Naive thymus-derived CD8-positive, alpha-beta T cell (primary cell): ENCODE data around the gene MYO16. TPM values are rescaled to one million over a fixed set of nuclear protein-coding genes. Genes with fewer than 3 reads are reported as not detected.
"Not testable (repeated sequence)": the region's sequence is repeated elsewhere in the genome, so short reads cannot be mapped to it uniquely, and the experiment has no call there.

ENCODE experiments used
- ATAC-seq, 2 donors: fragments of 150-1000 bp; cut with Tn5 transposase in 1 of 2; sonication (Bioruptor Pico), chemical (Tn5 transposase) in 1 of 2; 1 replicate in 1 of 2; 2 replicates in 1 of 2; pipeline ENCODE4 v1.10.0; 2021; ENCODE audit warnings: mild to moderate bottlenecking in 2 of 2, moderate library complexity in 2 of 2
- POLR2A ChIA-PET: fragments of 350-600 bp; sonication (Branson Sonifier 250); formaldehyde crosslinking; loops from one replicate; lab custom pipeline; 2021; ENCODE audit warnings: antibody characterized with exemption; lab: Charles Lee
- DNase-seq, 10 donors: peaks; one replicate each; pipeline versions ENCODE4 v3.0.0 to v3.0.0-alpha.2; 2020 to 2022
- H3K27ac Mint-ChIP-seq, 10 donors: one replicate each; pipeline ENCODE4 v1.8.0; 2020 to 2022; ENCODE audit warnings: mild to moderate bottlenecking in 10 of 10, mixed read lengths in 10 of 10, moderate library complexity in 4 of 10, inconsistent platforms in 1 of 10
- H3K27me3 Mint-ChIP-seq, 5 donors: one replicate each; pipeline ENCODE4 v1.8.0; 2021 to 2022; ENCODE audit warnings: mixed read lengths in 5 of 5
- H3K36me3 Mint-ChIP-seq, 3 donors: one replicate each; pipeline ENCODE4 v1.8.0; 2020 to 2022; ENCODE audit warnings: mixed read lengths in 3 of 3, mild to moderate bottlenecking in 2 of 3, inconsistent platforms in 1 of 3
- H3K4me1 Mint-ChIP-seq, 4 donors: one replicate each; pipeline ENCODE4 v1.8.0; 2021 to 2022; ENCODE audit warnings: mixed read lengths in 4 of 4
- H3K4me3 Mint-ChIP-seq, 10 donors: one replicate each; pipeline ENCODE4 v1.8.0; 2020 to 2022; ENCODE audit warnings: mild to moderate bottlenecking in 10 of 10, mixed read lengths in 10 of 10, moderate library complexity in 6 of 10, inconsistent platforms in 1 of 10
- H3K9me3 Mint-ChIP-seq, 9 donors: one replicate each; pipeline ENCODE4 v1.8.0; 2020 to 2022; ENCODE audit warnings: mixed read lengths in 9 of 9, mild to moderate bottlenecking in 3 of 9, inconsistent platforms in 1 of 9, moderate library complexity in 1 of 9
- polyA plus RNA-seq, 3 donors: library from polyadenylated mRNA; unstranded; fragments of 300-500 nt; fragmentation: Illumina TruSeq; gene quantifications; one replicate each; pipeline ENCODE4 v1.2.3, GENCODE V29; 2021
- total RNA-seq, 8 experiments: library from RNA in 2 of 8; stranded (reverse) in 2 of 8; gene quantifications; one replicate each; pipeline ENCODE4 v1.2.3 and lab custom pipeline; 2021 to 2026

MYO16 gene
- total and polyA plus RNA-seq, 5 experiments from 2014 or later, result not detected

DNA sequence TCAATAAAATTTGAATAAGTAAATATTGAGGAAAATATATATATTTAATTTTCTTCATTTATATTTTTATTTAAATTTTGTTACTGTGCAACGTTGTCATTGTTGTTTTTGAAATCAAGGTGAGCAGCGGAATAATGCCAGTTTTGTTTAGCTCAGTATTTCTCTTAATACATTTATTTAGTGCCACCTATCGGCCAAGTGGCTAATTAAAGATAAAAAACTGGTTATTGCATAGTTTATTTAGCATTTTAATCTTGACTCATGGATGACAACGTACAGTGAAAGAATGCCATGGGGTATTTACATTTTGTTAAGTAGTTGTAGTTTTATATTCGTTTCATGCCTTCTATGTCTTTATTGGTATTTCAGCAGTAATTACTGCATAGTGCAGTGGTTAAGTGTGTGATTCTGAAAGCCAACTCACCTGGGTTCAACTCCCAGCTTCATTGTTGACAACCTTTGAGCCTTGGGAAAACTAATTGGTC, 265.9 kb downstream of the MYO16 start:
- Mint-ChIP-seq H3K27me3 (peaks cover 4 to 17% (median 8%) of the 10 kb centered on the region in 5 donors), H3K4me1 (peaks cover 0 to 11% (median 3%) of the 10 kb centered on the region in 4 donors), H3K36me3 (no peaks in the 10 kb centered on the region), H3K9me3 (no peaks in the 10 kb centered on the region), H3K27ac (no peak overlapping the region), H3K4me3 (no peak overlapping the region)
- DNase-seq (peak in 3 of 10 donors; percentile 8 to 15 (median 10)), ATAC-seq (no peak)
- POLR2A ChIA-PET, result no interaction called here

DNA sequence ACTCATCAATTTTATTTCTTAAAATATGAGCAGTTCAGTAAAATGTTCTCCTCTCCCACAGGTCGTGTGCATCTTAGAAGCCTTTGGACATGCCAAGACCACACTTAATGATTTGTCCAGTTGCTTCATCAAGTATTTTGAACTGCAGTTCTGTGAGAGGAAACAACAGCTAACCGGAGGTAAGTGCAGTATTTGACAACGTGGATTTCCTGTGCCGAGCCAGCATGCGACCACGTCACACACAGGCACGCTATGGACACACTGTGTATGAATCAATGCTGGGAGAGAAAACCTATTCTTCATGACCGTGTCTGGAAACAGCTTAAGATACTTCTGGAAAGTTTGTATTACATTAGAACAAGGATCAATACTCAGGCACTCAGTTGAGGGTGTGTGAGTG, 268.5 kb downstream of the MYO16 start:
- POLR2A ChIA-PET, result no interaction called here
- peak overlapping the region in 2 of 10 donors; percentile 23 to 48 for H3K4me3 Mint-ChIP-seq
- peaks cover 6 to 17% (median 9%) of the 10 kb centered on the region in 5 donors for H3K27me3 Mint-ChIP-seq
- no peak overlapping the region for H3K27ac Mint-ChIP-seq
- peaks cover 0 to 11% (median 3%) of the 10 kb centered on the region in 4 donors for H3K4me1 Mint-ChIP-seq
- DNase-seq (no peak), ATAC-seq (no peak)
- no peaks in the 10 kb centered on the region for H3K36me3 Mint-ChIP-seq
- peaks cover 0 to 6% (median 0%) of the 10 kb centered on the region in 9 donors for H3K9me3 Mint-ChIP-seq

DNA sequence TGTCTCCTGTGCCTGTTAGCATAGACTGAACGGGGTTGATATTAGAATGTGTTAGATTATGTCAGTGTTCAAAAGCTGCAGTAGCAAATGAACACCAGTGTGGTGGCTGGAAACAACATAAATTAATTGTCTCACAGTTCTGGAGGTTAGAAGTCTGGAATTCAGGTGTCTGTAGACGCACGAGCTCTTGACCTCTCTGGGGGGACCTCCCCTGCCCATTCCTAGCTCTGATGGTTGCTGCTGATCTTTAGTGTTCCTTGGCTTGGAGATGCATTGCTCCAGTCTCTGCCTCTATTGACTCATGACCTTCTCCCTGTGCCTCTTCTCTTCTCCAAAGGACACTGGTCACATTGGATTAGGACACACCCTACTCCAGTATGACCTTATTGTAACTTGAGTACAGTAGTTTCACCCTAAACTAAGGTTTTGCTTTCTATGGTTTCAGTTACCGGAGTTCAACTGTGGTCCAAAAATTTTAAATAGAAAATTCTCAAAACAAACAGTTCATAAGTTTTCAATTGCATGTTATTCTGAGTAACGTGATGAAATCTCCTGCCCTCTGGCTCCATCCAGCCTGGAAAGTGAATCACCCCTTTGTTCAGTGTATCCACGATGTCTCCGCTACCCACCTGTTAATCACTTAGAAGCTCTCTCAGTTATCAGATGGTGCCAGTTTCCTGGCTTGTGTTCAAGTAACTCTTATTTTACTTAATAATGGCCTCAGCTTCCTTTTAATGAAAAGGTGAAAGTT, 273.2 kb downstream of the MYO16 start:
- no peak overlapping the region for H3K4me3 Mint-ChIP-seq
- no peak overlapping the region for H3K27ac Mint-ChIP-seq
- peaks cover 0 to 6% (median 0%) of the 10 kb centered on the region in 9 donors for H3K9me3 Mint-ChIP-seq
- H3K4me1 Mint-ChIP-seq, result peaks cover 0 to 7% (median 2%) of the 10 kb centered on the region in 4 donors
- ATAC-seq, result no peak
- POLR2A ChIA-PET, result no interaction called here
- no peak for DNase-seq
- H3K36me3 Mint-ChIP-seq, result no peaks in the 10 kb centered on the region
- H3K27me3 Mint-ChIP-seq, result peaks cover 0 to 7% (median 4%) of the 10 kb centered on the region in 5 donors

DNA sequence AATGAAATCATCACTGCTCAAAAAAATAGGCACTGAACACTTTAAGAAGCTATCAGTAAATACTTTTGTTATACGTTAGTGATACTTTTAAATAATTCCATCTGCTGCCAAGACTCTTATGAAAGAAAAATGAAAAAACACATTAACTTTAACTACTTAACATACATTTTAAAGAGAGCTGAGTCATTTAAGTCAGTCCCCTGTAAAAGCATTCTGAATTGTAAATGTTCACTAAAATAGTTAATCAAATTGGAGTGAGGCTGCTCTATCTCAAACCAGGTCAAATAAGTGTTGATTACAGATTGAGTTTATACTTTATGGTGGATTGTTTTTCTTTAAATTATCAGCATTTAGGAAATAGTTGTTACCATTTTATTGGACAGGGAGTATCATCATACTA, 274.2 kb downstream of the MYO16 start:
- ATAC-seq (no peak), DNase-seq (no peak)
- Mint-ChIP-seq H3K27ac (no peak overlapping the region), H3K36me3 (no peaks in the 10 kb centered on the region), H3K27me3 (peaks cover 0 to 7% (median 4%) of the 10 kb centered on the region in 5 donors), H3K4me1 (no peaks in the 10 kb centered on the region), H3K9me3 (peaks cover 0 to 6% (median 0%) of the 10 kb centered on the region in 9 donors), H3K4me3 (no peak overlapping the region)
- POLR2A ChIA-PET, result no interaction called here

DNA sequence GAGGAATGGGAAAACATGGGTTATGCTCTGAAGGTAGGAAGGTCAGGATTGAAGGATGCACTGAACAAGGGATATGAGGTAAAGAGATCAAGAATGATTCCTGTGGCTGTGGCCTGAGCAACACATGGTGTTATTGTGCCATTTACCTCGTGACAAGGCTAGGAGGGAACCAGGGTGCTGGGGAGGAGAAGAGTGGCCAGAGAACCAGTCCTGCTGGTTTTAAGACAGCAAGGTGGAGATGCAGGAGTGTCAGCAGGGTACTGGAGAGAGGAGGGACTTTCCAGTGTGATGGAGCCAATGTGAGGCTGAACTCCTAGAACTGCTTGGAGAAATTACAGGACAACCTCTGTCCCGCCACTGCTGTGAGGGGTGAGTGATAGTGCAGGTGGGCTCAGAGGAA, 282.4 kb downstream of the MYO16 start:
- H3K4me3 Mint-ChIP-seq, result no peak overlapping the region
- H3K27me3 Mint-ChIP-seq, result peaks cover 5 to 21% (median 12%) of the 10 kb centered on the region in 5 donors
- no peaks in the 10 kb centered on the region for H3K9me3 Mint-ChIP-seq
- ATAC-seq (no peak), DNase-seq (no peak)
- POLR2A ChIA-PET, result no interaction called here
- no peaks in the 10 kb centered on the region for H3K36me3 Mint-ChIP-seq
- peaks cover 9 to 18% (median 15%) of the 10 kb centered on the region in 4 donors for H3K4me1 Mint-ChIP-seq
- no peak overlapping the region for H3K27ac Mint-ChIP-seq

DNA sequence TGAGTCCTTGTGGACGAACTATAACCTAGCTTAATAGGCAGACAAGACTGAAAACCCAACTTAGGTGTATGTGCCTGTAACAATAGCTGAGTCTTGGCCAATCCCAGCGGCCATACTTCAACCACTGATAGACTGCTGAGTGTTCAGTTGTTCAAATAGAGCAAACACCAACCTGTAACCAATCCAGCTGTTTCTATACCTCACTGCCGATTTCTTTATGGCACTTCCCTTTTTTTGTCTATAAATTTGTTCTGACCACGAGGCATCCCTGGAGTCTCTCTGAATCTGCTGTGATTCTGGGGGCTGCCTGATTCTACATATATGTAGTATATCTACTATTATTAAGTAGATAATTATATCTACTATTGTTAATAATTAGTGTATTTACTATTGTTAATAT, 284.3 kb downstream of the MYO16 start:
- not testable (repeated sequence) for H3K27ac Mint-ChIP-seq, H3K9me3 Mint-ChIP-seq, H3K36me3 Mint-ChIP-seq, ATAC-seq, DNase-seq, H3K4me3 Mint-ChIP-seq
- Mint-ChIP-seq H3K27me3 (peaks cover 5 to 21% (median 12%) of the 10 kb centered on the region in 5 donors), H3K4me1 (peaks cover 9 to 18% (median 15%) of the 10 kb centered on the region in 4 donors)
- POLR2A ChIA-PET, result interaction anchor here (0.7 kb wide), 1 partner anchor 334 kb away, joined by 3 read pairs; no protein-coding TSS in a partner anchor

DNA sequence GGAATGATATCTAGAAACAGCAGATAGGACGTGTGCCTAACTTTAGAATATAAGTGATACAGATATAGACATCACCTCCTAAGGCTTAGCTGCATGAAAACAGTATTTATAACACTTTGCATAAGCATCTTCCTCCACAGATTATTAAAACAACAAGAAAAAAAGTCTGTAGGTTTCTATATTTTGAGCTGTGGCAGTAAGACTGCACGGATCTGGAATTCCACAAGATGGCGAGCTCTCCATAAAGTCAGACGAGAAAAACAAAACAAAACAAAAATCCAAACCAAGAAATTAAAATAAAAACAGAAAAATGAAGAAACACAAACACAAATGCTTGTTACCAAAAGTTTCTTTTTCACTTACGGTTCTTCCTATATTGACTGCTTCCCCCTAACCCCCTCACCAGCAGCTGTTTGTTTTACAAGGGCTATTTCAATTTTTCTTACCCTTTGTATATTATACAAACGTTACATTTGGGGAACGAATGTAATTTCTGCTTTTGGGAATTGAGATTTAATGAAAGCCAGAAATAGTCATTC, 285.8 kb downstream of the MYO16 start:
- peak overlapping the region in 2 of 10 donors; percentile 44 to 79 for H3K27ac Mint-ChIP-seq
- DNase-seq (no peak), ATAC-seq (no peak)
- peaks cover 3 to 21% (median 12%) of the 10 kb centered on the region in 5 donors for H3K27me3 Mint-ChIP-seq
- peak overlapping the region in 7 of 10 donors; percentile 8 to 73 (median 51) for H3K4me3 Mint-ChIP-seq
- no peaks in the 10 kb centered on the region for H3K9me3 Mint-ChIP-seq
- no peaks in the 10 kb centered on the region for H3K36me3 Mint-ChIP-seq
- peaks cover 9 to 18% (median 15%) of the 10 kb centered on the region in 4 donors for H3K4me1 Mint-ChIP-seq
- POLR2A ChIA-PET, result no interaction called here

DNA sequence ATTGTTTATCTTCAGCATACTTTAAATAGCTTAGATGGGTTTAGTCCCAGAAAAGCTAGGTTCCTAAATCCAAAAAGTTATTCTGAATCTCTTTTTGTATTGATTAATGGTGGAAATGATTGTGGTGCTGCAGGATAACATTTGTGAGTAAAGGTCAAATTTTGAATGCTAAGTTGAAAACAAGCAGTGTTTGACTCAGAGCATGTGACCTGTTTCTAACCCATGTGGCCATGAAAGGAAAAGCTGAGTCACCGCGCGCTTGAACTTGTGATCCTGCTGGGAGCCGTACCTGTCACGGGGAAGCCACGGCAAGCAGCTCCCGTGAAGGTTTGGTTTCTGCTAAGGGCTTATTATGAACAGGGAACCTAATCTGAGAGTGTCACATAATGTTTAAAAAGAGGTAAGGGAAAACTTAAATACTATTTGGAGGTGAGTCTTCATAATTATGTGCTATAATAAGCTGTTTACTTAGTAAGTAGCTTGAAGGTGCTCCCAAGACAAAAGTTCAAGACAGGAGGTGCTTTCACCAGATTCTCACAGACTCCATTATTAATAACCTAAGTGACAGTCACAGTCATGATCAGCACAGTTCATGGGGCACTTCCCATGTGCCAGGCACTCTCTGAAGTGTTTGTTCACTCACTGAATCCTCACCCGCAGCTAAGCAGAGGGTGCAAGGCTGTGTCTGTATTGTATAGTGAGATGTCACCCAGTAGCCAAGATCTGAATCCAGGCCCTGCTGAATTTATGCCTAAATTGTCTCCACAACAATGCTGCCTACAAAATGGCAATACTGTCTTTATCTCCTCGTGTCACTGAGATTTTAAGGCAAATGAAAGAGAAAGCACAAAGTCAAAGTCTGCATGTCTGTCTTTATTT, 286.5 kb downstream of the MYO16 start:
- DNase-seq, result peak in 2 of 10 donors; percentile 8 to 51
- H3K4me1 Mint-ChIP-seq, result peaks cover 9 to 18% (median 15%) of the 10 kb centered on the region in 4 donors
- H3K36me3 Mint-ChIP-seq, result no peaks in the 10 kb centered on the region
- peak overlapping the region in 4 of 10 donors; percentile 23 to 79 (median 36) for H3K27ac Mint-ChIP-seq
- ATAC-seq, result peak; percentile 51 to 77
- POLR2A ChIA-PET, result no interaction called here
- peak overlapping the region; percentile 25 to 73 (median 62) for H3K4me3 Mint-ChIP-seq
- peaks cover 2 to 16% (median 9%) of the 10 kb centered on the region in 5 donors for H3K27me3 Mint-ChIP-seq
- no peaks in the 10 kb centered on the region for H3K9me3 Mint-ChIP-seq

DNA sequence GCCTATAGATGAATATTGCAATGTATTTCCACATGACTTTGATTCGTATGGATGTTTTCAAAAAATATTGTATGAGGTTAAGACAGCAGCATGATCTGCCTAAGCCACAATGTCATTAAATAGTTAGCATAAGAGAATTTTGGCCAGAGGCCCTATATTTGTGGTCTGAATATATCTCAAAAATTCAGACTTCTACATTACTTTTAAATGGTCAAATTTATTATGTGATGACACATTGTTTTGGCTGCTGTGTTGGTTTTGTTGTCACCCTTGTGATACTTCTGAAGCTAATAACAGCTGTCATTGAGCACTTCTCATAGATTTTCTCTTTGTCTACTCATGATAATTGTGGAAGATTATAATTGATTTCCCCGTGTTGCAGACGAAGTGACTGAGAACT, 288.2 kb downstream of the MYO16 start:
- DNase-seq, result no peak
- POLR2A ChIA-PET, result no interaction called here
- Mint-ChIP-seq H3K4me1 (peaks cover 9 to 18% (median 15%) of the 10 kb centered on the region in 4 donors), H3K4me3 (no peak overlapping the region), H3K27me3 (peaks cover 0 to 11% (median 7%) of the 10 kb centered on the region in 5 donors), H3K27ac (no peak overlapping the region), H3K36me3 (no peaks in the 10 kb centered on the region), H3K9me3 (no peaks in the 10 kb centered on the region)
- no peak for ATAC-seq

DNA sequence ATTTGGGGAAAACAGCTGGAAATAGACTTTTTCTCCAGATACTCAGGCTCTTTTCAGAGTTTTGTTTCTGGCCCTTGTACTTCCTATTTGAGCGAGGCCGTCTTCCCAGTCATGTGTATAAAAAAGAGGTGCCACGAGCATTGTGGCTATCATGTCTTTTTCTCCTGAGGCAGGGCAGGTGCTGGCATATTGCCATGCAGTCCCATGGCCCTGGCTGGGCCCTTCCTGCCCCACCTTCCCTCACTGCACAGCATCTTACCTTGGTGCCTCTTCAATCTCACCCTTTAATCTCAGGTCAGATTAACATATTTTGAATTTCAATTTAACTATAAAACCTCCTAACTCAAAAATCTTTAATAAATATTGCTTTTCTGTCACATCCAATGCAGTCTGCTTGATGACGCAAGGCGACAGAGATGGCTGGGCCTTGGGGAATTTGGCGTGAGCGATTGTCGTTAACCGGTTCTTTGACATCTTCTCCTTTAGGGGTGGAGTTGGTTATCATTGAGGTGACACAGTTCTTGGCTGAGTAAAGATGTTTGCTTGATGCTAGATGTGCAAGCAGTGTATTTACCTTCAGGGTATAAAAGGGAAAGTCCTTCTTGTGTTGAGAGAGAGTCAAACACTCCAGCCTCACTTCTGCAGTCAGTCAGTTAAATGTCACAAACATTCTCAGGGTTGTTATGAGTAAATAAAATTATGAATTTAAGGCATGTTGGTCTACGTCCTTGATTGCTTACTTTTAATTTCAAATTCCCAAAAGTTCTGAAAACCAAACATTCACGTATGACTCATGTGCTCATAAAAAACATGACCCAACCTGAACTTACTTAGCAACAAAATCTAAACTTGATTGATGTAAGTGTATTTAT, 289.9 kb downstream of the MYO16 start:
- H3K4me1 Mint-ChIP-seq, result peaks cover 9 to 18% (median 15%) of the 10 kb centered on the region in 4 donors
- no peaks in the 10 kb centered on the region for H3K9me3 Mint-ChIP-seq
- DNase-seq, result no peak
- no peak overlapping the region for H3K4me3 Mint-ChIP-seq
- H3K36me3 Mint-ChIP-seq, result no peaks in the 10 kb centered on the region
- no peak overlapping the region for H3K27ac Mint-ChIP-seq
- POLR2A ChIA-PET, result no interaction called here
- no peak for ATAC-seq
- peaks cover 0 to 10% (median 2%) of the 10 kb centered on the region in 5 donors for H3K27me3 Mint-ChIP-seq

DNA sequence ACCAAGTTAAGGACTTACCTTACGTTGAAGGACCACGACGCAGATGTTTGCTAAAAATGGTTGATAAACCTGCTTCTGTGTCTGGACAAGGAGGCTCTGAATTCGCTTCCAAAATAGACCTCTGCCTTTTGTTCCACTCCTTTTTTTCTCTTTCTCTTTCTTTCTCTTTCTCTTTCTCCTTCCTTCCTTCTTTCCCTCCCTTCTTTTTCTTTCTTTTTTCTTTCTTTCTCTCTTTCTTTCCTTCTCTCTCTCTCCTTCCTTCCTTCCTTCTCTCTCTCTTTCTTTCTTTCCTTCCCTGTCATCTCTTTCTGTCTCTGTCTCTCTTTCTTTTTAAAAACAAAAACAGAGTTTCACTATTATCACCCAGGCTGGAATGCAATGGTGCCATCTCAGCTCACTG, 290.7 kb downstream of the MYO16 start:
- Mint-ChIP-seq H3K27me3 (peaks cover 0 to 11% (median 2%) of the 10 kb centered on the region in 5 donors), H3K4me3 (no peak overlapping the region), H3K36me3 (no peaks in the 10 kb centered on the region), H3K4me1 (peaks cover 8 to 15% (median 12%) of the 10 kb centered on the region in 4 donors), H3K27ac (no peak overlapping the region), H3K9me3 (no peaks in the 10 kb centered on the region)
- DNase-seq, result no peak
- POLR2A ChIA-PET, result no interaction called here
- ATAC-seq, result no peak

DNA sequence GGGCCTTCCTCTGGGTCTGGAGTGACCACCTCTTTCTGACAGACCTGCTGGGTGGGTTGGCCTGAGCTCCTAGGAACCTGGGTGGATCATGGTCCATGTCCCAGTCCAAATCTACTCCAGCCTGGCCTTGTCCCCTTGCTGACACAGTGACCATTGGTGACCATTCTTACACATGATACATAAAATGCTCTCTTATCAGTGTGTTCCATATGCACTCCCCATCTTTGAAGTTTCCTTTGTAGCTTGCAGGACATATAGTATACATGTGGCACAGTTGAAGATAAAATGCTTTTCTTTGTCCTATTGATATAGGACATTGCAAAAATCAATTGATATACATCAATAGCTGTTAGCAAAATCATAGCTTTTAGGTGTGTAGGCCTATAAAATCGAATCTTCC, 291.8 kb downstream of the MYO16 start:
- POLR2A ChIA-PET, result no interaction called here
- peaks cover 0 to 22% (median 4%) of the 10 kb centered on the region in 5 donors for H3K27me3 Mint-ChIP-seq

More for the DNA sequence above, 291.8 kb downstream of the MYO16 start:
- Mint-ChIP-seq H3K9me3 (no peaks in the 10 kb centered on the region), H3K36me3 (no peaks in the 10 kb centered on the region), H3K27ac (no peak overlapping the region), H3K4me3 (no peak overlapping the region), H3K4me1 (peaks cover 1 to 4% (median 1%) of the 10 kb centered on the region in 4 donors)
- ATAC-seq (no peak), DNase-seq (no peak)
